Right kidney (tissue), 1 donor: ENCODE results near the gene R3HDM1.
"Not testable (repeated sequence)": the region's sequence is repeated elsewhere in the genome, so short reads cannot be mapped to it uniquely, and the experiment has no call there.

Source experiments
- DNase-seq: peaks from one replicate; pipeline ENCODE4 v3.0.0-alpha.2; 2016

R3HDM1 gene

GRCh38 chr2:135715086-135715485, 183.8 kb downstream of the R3HDM1 start:
- not testable (repeated sequence) for DNase-seq

GRCh38 chr2:135728064-135728743, 196.9 kb downstream of the R3HDM1 start:
- DNase-seq = no peak

GRCh38 chr2:135732561-135732960, 201.3 kb downstream of the R3HDM1 start:
- no peak for DNase-seq

GRCh38 chr2:135733045-135733444, 201.8 kb downstream of the R3HDM1 start:
- no peak for DNase-seq

GRCh38 chr2:135736546-135736945, 205.3 kb downstream of the R3HDM1 start:
- no peak for DNase-seq

- no peak for DNase-seq
Measured at GRCh38 chr2:135740206-135740605, 208.9 kb downstream of the R3HDM1 start.

- no peak for DNase-seq
Measured at GRCh38 chr2:135741043-135741394, 209.7 kb downstream of the R3HDM1 start.

GRCh38 chr2:135741395-135742324, 210.4 kb downstream of the R3HDM1 start, which contains the start of gene UBXN4:
Gene UBXN4, plus strand, starts transcription at chr2:135741855. Its CDS starts 75 bp downstream, at chr2:135741930.
- DNase-seq = peak; percentile 96

GRCh38 chr2:135742325-135742757, 211.1 kb downstream of the R3HDM1 start:
- DNase-seq = no peak

- DNase-seq = no peak
Measured at GRCh38 chr2:135743860-135744259, 212.6 kb downstream of the R3HDM1 start.

- no peak for DNase-seq
Measured at GRCh38 chr2:135744760-135745314, 213.6 kb downstream of the R3HDM1 start.

- no peak for DNase-seq
Measured at GRCh38 chr2:135745545-135745944, 214.3 kb downstream of the R3HDM1 start.

GRCh38 chr2:135755573-135755972, 224.3 kb downstream of the R3HDM1 start:
- DNase-seq = no peak

GRCh38 chr2:135756692-135757091, 225.4 kb downstream of the R3HDM1 start:
- no peak for DNase-seq

- DNase-seq = no peak
Measured at GRCh38 chr2:135762022-135762421, 230.7 kb downstream of the R3HDM1 start.

- DNase-seq = no peak
Measured at GRCh38 chr2:135762530-135762929, 231.2 kb downstream of the R3HDM1 start.

GRCh38 chr2:135768863-135769262, 237.6 kb downstream of the R3HDM1 start:
- DNase-seq = no peak

GRCh38 chr2:135773319-135773718, 242.0 kb downstream of the R3HDM1 start:
- no peak for DNase-seq

- no peak for DNase-seq
Measured at GRCh38 chr2:135773917-135774316, 242.6 kb downstream of the R3HDM1 start.
